ENCODE data around the gene CSF3R. TPM values are rescaled to one million over a fixed set of nuclear protein-coding genes. Genes with fewer than 3 reads are reported as not detected.
A peak's percentile ranks its signal among the peaks of the same experiment; 100 is the strongest.

Gene CSF3R
- total RNA-seq, 4 donors from 2014 or later: 0.60 to 2.7 (median 2.1) TPM

DNA sequence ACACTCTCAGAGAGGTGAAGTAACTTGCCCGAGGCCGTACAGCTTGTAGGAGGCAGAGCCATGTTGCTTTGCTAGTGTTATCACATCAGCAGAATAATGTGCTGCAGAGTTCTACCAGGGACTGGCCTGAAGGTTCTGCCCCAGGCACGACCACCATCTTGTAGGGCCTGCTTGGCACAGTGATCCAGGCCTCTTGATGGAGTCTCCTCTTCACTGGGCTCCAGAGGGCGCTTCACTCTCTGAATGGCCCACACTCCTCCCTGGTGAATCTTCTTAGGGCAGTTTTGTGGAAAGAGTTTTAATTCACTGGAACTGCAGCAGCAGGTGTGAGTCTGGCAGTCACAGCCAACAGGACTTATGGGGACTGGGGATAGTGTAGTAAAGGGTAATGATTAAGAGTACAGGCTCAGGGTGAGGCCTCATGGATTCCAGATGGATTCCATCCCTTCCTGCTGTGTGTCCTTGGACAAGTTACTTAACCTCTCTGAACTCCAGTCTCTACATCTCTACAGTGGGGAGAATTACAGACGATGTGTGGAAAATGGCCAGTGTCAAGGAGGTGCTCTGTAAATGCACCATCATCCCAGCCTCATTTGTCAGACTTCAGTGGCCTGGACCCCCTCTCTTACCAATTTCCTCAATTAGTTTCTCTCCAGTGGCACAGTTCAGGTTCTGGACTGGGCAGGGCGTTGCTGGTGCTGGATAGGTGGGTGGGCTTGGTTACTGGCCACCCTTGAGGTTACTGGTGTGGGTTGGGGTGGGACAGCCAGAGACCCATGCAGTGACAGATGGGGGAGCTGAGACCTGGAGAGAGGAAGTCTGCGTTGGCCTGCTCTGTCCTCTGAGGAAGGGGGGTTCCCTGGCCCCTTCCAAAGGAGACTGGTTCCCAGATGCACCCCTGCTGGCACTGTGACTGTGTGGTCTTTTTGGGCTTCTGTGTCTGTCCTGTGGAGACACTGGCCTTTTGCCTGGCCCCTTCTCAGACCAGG lies 45.9 kb upstream of the CSF3R start:
- H3K36me3 ChIP-seq: no peaks in the 10 kb centered on the region
- 79% methylated on average over 6 of the region's 7 CpGs for WGBS
- DNase-seq (ENCODE audit: low spot score in 2 of 2): peak in 1 of 2 donors; percentile 61
- H3K4me1 ChIP-seq: no peaks in the 10 kb centered on the region
- peaks cover 11% of the 10 kb centered on the region for H3K27me3 ChIP-seq
- H3K4me3 ChIP-seq: no peak overlapping the region
- TF ChIP-seq POLR2A (IDR thresholded peaks at IDR 0.05) (no peak), EP300 (IDR thresholded peaks at IDR 0.05) (no peak)
- H3K9me3 ChIP-seq: no peaks in the 10 kb centered on the region
- no peak overlapping the region for H3K27ac ChIP-seq

DNA sequence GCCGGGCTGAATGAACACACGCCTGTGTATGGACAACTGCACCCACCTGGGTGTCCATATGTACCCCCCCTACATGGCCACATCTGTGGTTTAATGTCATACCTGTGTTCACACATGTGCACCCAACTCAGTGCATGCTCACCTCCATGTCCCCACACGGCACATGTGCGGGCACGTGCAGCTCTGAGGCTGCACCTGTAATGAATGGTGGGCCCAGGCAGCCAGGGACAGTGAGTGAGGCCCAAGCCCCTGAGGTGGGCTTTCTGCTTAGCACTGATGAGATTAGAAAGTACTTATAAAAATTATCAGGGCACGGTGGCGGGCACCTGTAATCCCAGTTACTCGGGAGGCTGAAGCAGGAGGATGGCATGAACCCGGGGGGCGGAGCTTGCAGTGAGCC lies 42.5 kb upstream of the CSF3R start:
- Histone ChIP-seq H3K27me3 (peaks cover 2% of the 10 kb centered on the region), H3K27ac (no peak overlapping the region), H3K36me3 (no peaks in the 10 kb centered on the region), H3K9me3 (no peaks in the 10 kb centered on the region), H3K4me1 (no peaks in the 10 kb centered on the region), H3K4me3 (no peak overlapping the region)
- TF ChIP-seq EP300 (IDR thresholded peaks at IDR 0.05) (no peak), POLR2A (IDR thresholded peaks at IDR 0.05) (no peak), POLR2AphosphoS5 (IDR thresholded peaks at IDR 0.05) (no peak)
- TF ChIP-seq, protein P1, sequence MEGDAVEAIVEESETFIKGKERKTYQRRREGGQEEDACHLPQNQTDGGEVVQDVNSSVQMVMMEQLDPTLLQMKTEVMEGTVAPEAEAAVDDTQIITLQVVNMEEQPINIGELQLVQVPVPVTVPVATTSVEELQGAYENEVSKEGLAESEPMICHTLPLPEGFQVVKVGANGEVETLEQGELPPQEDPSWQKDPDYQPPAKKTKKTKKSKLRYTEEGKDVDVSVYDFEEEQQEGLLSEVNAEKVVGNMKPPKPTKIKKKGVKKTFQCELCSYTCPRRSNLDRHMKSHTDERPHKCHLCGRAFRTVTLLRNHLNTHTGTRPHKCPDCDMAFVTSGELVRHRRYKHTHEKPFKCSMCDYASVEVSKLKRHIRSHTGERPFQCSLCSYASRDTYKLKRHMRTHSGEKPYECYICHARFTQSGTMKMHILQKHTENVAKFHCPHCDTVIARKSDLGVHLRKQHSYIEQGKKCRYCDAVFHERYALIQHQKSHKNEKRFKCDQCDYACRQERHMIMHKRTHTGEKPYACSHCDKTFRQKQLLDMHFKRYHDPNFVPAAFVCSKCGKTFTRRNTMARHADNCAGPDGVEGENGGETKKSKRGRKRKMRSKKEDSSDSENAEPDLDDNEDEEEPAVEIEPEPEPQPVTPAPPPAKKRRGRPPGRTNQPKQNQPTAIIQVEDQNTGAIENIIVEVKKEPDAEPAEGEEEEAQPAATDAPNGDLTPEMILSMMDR (IDR thresholded peaks at IDR 0.05): no peak
- peak in 1 of 2 donors; percentile 34 for DNase-seq (ENCODE audit: low spot score in 2 of 2)
- 97% methylated on average over 9 of the region's 10 CpGs for WGBS

DNA sequence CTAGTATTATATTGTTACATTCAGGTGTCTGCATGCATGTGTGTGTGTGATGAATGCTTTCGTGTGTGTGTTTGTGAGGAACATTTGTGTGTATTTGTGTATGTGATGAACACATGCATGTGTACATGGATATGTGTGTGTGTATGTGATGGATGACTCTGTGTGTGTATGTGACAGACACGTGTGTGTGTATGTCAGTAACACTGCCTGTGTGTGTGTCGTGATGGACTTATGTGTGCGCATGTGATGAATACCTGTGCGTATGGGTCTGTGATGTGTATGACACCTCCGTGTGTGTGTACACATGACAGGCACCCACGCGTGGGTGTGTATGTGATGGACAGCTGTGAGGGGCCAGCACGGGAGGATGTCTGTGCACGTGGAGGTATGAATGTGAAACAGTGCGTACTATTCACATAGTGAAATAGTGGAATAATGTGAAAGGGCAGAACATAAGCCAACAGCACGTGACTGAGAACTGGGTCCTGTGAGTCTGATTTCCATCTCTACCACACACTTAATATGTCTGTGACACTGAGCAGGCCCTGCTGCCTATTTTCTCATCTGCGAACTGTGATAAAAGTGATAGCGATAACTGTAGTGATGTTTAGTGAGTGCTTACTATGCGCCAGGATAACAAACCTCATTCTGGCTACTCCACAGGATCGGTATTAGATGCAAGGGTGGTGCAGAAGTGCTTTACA lies 41.8 kb upstream of the CSF3R start:
- no peaks in the 10 kb centered on the region for H3K4me1 ChIP-seq
- WGBS: 86% methylated on average over 16 of the region's 16 CpGs

DNA sequence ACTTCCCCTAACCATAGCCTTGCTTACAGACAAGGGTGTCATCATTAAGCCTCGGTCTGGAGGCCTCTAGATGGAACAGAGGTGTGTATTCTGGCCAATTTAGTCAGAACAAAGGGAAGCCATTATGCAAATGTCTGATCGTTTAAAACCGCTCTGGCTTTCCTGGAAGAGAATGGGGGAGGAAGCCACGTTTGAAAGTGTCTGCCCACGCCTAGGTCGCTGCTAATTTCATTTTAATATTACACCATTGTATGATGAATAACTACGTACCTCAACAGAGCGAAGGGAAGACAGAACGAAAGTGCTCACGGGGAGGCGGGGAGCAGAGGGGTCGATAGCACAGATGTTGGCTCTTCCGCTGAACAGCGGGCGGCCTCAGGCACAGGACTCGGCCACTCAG lies 41.1 kb upstream of the CSF3R start:
- Histone ChIP-seq H3K27me3 (no peaks in the 10 kb centered on the region), H3K4me3 (no peak overlapping the region), H3K36me3 (no peaks in the 10 kb centered on the region), H3K27ac (no peak overlapping the region), H3K4me1 (no peaks in the 10 kb centered on the region), H3K9me3 (no peaks in the 10 kb centered on the region)
- TF ChIP-seq EP300 (IDR thresholded peaks at IDR 0.05) (no peak), POLR2AphosphoS5 (IDR thresholded peaks at IDR 0.05) (no peak), POLR2A (IDR thresholded peaks at IDR 0.05) (no peak)
- TF ChIP-seq, protein P1 (IDR thresholded peaks at IDR 0.05): no peak
- DNase-seq (ENCODE audit: low spot score in 2 of 2): peak in 1 of 2 donors; percentile 50
- 63% methylated on average over 16 of the region's 16 CpGs for WGBS

More for the DNA sequence above, 41.8 kb upstream of the CSF3R start:
- Histone ChIP-seq H3K36me3 (no peaks in the 10 kb centered on the region), H3K4me3 (no peak overlapping the region), H3K27me3 (no peaks in the 10 kb centered on the region), H3K27ac (no peak overlapping the region), H3K9me3 (no peaks in the 10 kb centered on the region)
- DNase-seq (ENCODE audit: low spot score in 2 of 2): peak in 1 of 2 donors; percentile 28
- TF ChIP-seq EP300 (IDR thresholded peaks at IDR 0.05) (no peak), POLR2A (IDR thresholded peaks at IDR 0.05) (no peak), POLR2AphosphoS5 (IDR thresholded peaks at IDR 0.05) (no peak)
- TF ChIP-seq, protein P1 (IDR thresholded peaks at IDR 0.05): no peak

DNA sequence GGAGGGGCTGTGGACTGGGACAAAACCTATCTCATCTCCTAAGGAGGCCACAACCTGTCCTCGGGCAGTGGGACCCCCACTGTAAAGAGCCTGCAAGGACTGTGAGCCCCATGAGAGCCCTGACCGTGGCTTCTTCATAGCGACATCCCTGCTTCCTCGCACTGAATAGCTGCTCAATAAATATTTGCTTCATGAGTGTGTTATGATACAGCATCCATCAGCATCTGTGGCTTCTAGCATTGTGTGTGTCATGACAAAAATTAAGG lies 40.5 kb upstream of the CSF3R start:
- Histone ChIP-seq H3K4me3 (no peak overlapping the region), H3K27ac (no peak overlapping the region), H3K36me3 (no peaks in the 10 kb centered on the region), H3K9me3 (no peaks in the 10 kb centered on the region), H3K27me3 (no peaks in the 10 kb centered on the region), H3K4me1 (no peaks in the 10 kb centered on the region)
- WGBS: 84% methylated on average over 4 of the region's 4 CpGs
- DNase-seq (ENCODE audit: low spot score in 2 of 2): no peak
- TF ChIP-seq POLR2AphosphoS5 (IDR thresholded peaks at IDR 0.05): no peak
- TF ChIP-seq EP300 (IDR thresholded peaks at IDR 0.05): no peak
- TF ChIP-seq, protein P1 (IDR thresholded peaks at IDR 0.05): no peak
- TF ChIP-seq POLR2A (IDR thresholded peaks at IDR 0.05): no peak

Measured in suprapubic skin (tissue), 4 donors.